ENCODE data around the gene PLEK2. TPM values are rescaled to one million over a fixed set of nuclear protein-coding genes. Genes with fewer than 3 reads are reported as not detected.

Gene PLEK2
- total RNA-seq, 1 donor from 2014 or later: 111 TPM

- Histone ChIP-seq H3K36me3 (ENCODE audit: control insufficient read depth, insufficient read depth, low read length) (no peaks in the 10 kb centered on the region), H3K27me3 (ENCODE audit: control insufficient read depth, insufficient read depth, low read length) (no peaks in the 10 kb centered on the region), H3K4me3 (ENCODE audit: low read depth, low read length) (no peak overlapping the region)
- FAIRE-seq: no peak
- no peak for DNase-seq (ENCODE audit: low read depth)
- no peak for TF ChIP-seq CTCF (IDR thresholded peaks at IDR 0.05; ENCODE audit: insufficient read depth, low read length, severe bottlenecking)
Observed at GRCh38 chr14:67442139-67442906, 30.4 kb upstream of the PLEK2 start.

- H3K27me3 ChIP-seq (ENCODE audit: control insufficient read depth, insufficient read depth, low read length): no peaks in the 10 kb centered on the region
- no peaks in the 10 kb centered on the region for H3K36me3 ChIP-seq (ENCODE audit: control insufficient read depth, insufficient read depth, low read length)
- no peak overlapping the region for H3K4me3 ChIP-seq (ENCODE audit: low read depth, low read length)
- no peak for TF ChIP-seq CTCF (IDR thresholded peaks at IDR 0.05; ENCODE audit: insufficient read depth, low read length, severe bottlenecking)
- FAIRE-seq (no peak), DNase-seq (ENCODE audit: low read depth) (no peak)
Observed at GRCh38 chr14:67441672-67442071, 29.7 kb upstream of the PLEK2 start.

- peak; percentile 28 for FAIRE-seq
- Histone ChIP-seq H3K27me3 (ENCODE audit: control insufficient read depth, insufficient read depth, low read length) (no peaks in the 10 kb centered on the region), H3K36me3 (ENCODE audit: control insufficient read depth, insufficient read depth, low read length) (no peaks in the 10 kb centered on the region), H3K4me3 (ENCODE audit: low read depth, low read length) (no peak overlapping the region)
- TF ChIP-seq CTCF (IDR thresholded peaks at IDR 0.05; ENCODE audit: insufficient read depth, low read length, severe bottlenecking): no peak
- DNase-seq (ENCODE audit: low read depth): no peak
Observed at GRCh38 chr14:67441256-67441655, 29.3 kb upstream of the PLEK2 start.

- DNase-seq (ENCODE audit: low read depth): peak; percentile 46
- FAIRE-seq: no peak
- Histone ChIP-seq H3K36me3 (ENCODE audit: control insufficient read depth, insufficient read depth, low read length) (no peaks in the 10 kb centered on the region), H3K27me3 (ENCODE audit: control insufficient read depth, insufficient read depth, low read length) (no peaks in the 10 kb centered on the region), H3K4me3 (ENCODE audit: low read depth, low read length) (no peak overlapping the region)
- no peak for TF ChIP-seq CTCF (IDR thresholded peaks at IDR 0.05; ENCODE audit: insufficient read depth, low read length, severe bottlenecking)
Observed at GRCh38 chr14:67440513-67440912, 28.5 kb upstream of the PLEK2 start.

GRCh38 chr14:67438969-67439368 is 27.0 kb upstream of the PLEK2 start:
- no peaks in the 10 kb centered on the region for H3K36me3 ChIP-seq (ENCODE audit: control insufficient read depth, insufficient read depth, low read length)
- DNase-seq (ENCODE audit: low read depth) (no peak), FAIRE-seq (no peak)
- H3K4me3 ChIP-seq (ENCODE audit: low read depth, low read length): no peak overlapping the region
- no peak for TF ChIP-seq CTCF (IDR thresholded peaks at IDR 0.05; ENCODE audit: insufficient read depth, low read length, severe bottlenecking)
- no peaks in the 10 kb centered on the region for H3K27me3 ChIP-seq (ENCODE audit: control insufficient read depth, insufficient read depth, low read length)

Data from bronchial epithelial cell (primary cell).